Endothelial cell of umbilical vein (primary cell): ENCODE results near the gene MYCL.

Source experiments
- CTCF ChIP-seq, 2 donors: IDR thresholded peaks; 1 replicate in 1 of 2; 2 replicates in 1 of 2; pipeline ENCODE4 v1.5.1; 2011; ENCODE audit warnings: low read length in 2 of 2, mild to moderate bottlenecking in 2 of 2, moderate library complexity in 2 of 2, control low read depth in 1 of 2, inconsistent platforms in 1 of 2, low read depth in 1 of 2; ENCODE audit not compliant: insufficient read depth in 1 of 2; ENCODE audit errors: extremely low read depth in 1 of 2
- EZH2 ChIP-seq: IDR thresholded peaks from 2 replicates; pipeline ENCODE4 v1.6.1; 2012; ENCODE audit warnings: borderline replicate concordance, low read depth, mild to moderate bottlenecking, moderate library complexity, low read length, inconsistent platforms; ENCODE audit not compliant: severe bottlenecking
- FOS ChIP-seq: IDR thresholded peaks from 2 replicates; pipeline ENCODE4 v1.6.1; 2011; ENCODE audit warnings: mild to moderate bottlenecking, low read length, moderate library complexity, borderline replicate concordance; ENCODE audit not compliant: insufficient read depth
- GATA2 ChIP-seq: IDR thresholded peaks from 2 replicates; pipeline ENCODE4 v1.7.0; 2011; ENCODE audit warnings: low read depth, mild to moderate bottlenecking, moderate library complexity, mixed read lengths, low read length; ENCODE audit not compliant: insufficient read length, insufficient read depth
- JUN ChIP-seq: IDR thresholded peaks from 2 replicates; pipeline ENCODE4 v1.6.1; 2011; ENCODE audit warnings: borderline replicate concordance, low read depth; ENCODE audit not compliant: insufficient read length, insufficient read depth
- MYC ChIP-seq: IDR thresholded peaks from one replicate; pipeline ENCODE4 v1.6.1; 2011; ENCODE audit warnings: mild to moderate bottlenecking, low read depth, low read length
- POLR2A ChIP-seq: IDR thresholded peaks from 2 replicates; pipeline ENCODE4 v1.6.1; 2012; ENCODE audit warnings: low read depth, mild to moderate bottlenecking, control low read depth, low read length
- POLR2AphosphoS5 ChIP-seq: IDR thresholded peaks from 2 replicates; pipeline ENCODE4 v1.6.1; 2012; ENCODE audit warnings: low read depth, mild to moderate bottlenecking, control low read depth, low read length, moderate library complexity; ENCODE audit not compliant: insufficient read depth
- TF ChIP-seq, protein P1 (sequence below): IDR thresholded peaks from 2 replicates; pipeline ENCODE4 v1.6.1; 2011; ENCODE audit not compliant: insufficient read depth, insufficient read length

GRCh38 chr1:39846796-39847195 lies 54.9 kb downstream of the MYCL start:
- TF ChIP-seq FOS: no peak
- TF ChIP-seq POLR2AphosphoS5: no peak
- TF ChIP-seq CTCF (IDR thresholded peaks at IDR 0.05; ENCODE audit: extremely low read depth in 1 of 2, insufficient read depth in 1 of 2, low read depth in 1 of 2, low read length in 2 of 2): no peak
- TF ChIP-seq, protein P1, sequence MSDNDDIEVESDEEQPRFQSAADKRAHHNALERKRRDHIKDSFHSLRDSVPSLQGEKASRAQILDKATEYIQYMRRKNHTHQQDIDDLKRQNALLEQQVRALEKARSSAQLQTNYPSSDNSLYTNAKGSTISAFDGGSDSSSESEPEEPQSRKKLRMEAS: no peak
- TF ChIP-seq JUN: no peak
- no peak for TF ChIP-seq POLR2A
- TF ChIP-seq EZH2: no peak
- TF ChIP-seq MYC: no peak
- no peak for TF ChIP-seq GATA2
